GM18499 (cell line): ENCODE results near the gene GLIS1.

Source experiments
- ATAC-seq: cut with Tn5 transposase; IDR thresholded peaks from one replicate; pipeline ENCODE4 v1.9.1; 2021; ENCODE audit warnings: moderate number of reproducible peaks; ENCODE audit not compliant: insufficient read depth, unreplicated experiment

The GLIS1 gene

GRCh38 chr1:53721088-53721487, 17.9 kb downstream of the GLIS1 start:
- ATAC-seq, result no peak

- no peak for ATAC-seq
Observed at GRCh38 chr1:53719469-53719868, 19.5 kb downstream of the GLIS1 start.

- ATAC-seq, result no peak
Observed at GRCh38 chr1:53718443-53718842, 20.5 kb downstream of the GLIS1 start.

GRCh38 chr1:53717025-53717804, 21.7 kb downstream of the GLIS1 start:
- no peak for ATAC-seq

GRCh38 chr1:53716150-53716549, 22.8 kb downstream of the GLIS1 start:
- ATAC-seq, result no peak

GRCh38 chr1:53715478-53715877, 23.5 kb downstream of the GLIS1 start:
- ATAC-seq, result no peak

- ATAC-seq, result no peak
Observed at GRCh38 chr1:53712276-53712675, 26.7 kb downstream of the GLIS1 start.

- ATAC-seq, result no peak
Observed at GRCh38 chr1:53710584-53710983, 28.4 kb downstream of the GLIS1 start.

GRCh38 chr1:53708687-53709086, 30.3 kb downstream of the GLIS1 start:
- no peak for ATAC-seq

GRCh38 chr1:53706356-53706755, 32.6 kb downstream of the GLIS1 start:
- no peak for ATAC-seq

GRCh38 chr1:53705446-53706096, 33.4 kb downstream of the GLIS1 start:
- ATAC-seq, result no peak

- no peak for ATAC-seq
Observed at GRCh38 chr1:53704804-53705445, 34.0 kb downstream of the GLIS1 start.

GRCh38 chr1:53704304-53704703, 34.7 kb downstream of the GLIS1 start:
- ATAC-seq, result no peak

- no peak for ATAC-seq
Observed at GRCh38 chr1:53703174-53703573, 35.8 kb downstream of the GLIS1 start.

- no peak for ATAC-seq
Observed at GRCh38 chr1:53702341-53702740, 36.6 kb downstream of the GLIS1 start.

GRCh38 chr1:53700776-53701175, 38.2 kb downstream of the GLIS1 start:
- no peak for ATAC-seq

- ATAC-seq, result no peak
Observed at GRCh38 chr1:53699981-53700380, 39.0 kb downstream of the GLIS1 start.

GRCh38 chr1:53698384-53698980, 40.5 kb downstream of the GLIS1 start:
- no peak for ATAC-seq

- ATAC-seq, result no peak
Observed at GRCh38 chr1:53697721-53698383, 41.1 kb downstream of the GLIS1 start.

- no peak for ATAC-seq
Observed at GRCh38 chr1:53696990-53697389, 42.0 kb downstream of the GLIS1 start.

GRCh38 chr1:53696571-53696970, 42.4 kb downstream of the GLIS1 start:
- no peak for ATAC-seq
